GM21381 (cell line): ENCODE data around the gene ZBTB39.

Source experiments
- ATAC-seq: cut with Tn5 transposase; IDR thresholded peaks from one replicate; pipeline ENCODE4 v1.9.1; 2021; ENCODE audit warnings: mild to moderate bottlenecking, moderate library complexity; ENCODE audit not compliant: unreplicated experiment

ZBTB39 gene

DNA sequence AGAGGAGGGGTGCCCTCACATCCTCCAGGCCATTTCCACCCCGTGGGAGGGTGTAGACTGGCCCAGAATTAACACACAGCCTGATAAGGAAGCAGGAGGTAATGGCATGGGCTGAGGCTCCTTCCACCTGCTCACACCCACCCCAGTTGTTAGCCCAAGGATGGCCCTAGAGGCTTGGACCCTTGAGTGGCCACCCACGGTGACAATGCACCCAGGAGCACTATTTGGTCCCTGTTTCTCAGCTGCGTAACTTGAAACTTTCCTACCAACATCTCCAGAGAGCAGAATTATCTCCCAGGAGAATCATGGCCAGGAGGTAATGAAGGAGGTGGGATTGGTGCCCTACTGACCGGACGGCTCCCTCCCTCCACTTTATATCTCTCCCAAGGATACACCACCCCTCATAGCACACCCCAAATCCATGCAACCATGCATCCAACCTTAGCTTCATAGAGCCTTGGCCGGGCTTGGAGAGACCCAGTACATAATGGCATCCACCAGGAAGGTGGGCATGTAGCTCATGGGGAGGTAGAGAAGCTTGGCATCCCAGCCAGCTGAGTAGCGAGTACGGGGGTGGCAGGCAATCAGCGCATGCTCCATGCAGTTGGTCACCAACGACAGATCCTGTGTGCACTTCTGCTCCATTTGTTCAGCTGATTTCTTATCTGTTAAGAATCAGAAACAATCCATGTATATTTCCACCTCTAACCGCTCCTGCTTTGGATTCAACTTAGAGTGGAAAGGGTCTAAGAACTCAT, 54.6 kb downstream of the ZBTB39 start:
- no peak for ATAC-seq

DNA sequence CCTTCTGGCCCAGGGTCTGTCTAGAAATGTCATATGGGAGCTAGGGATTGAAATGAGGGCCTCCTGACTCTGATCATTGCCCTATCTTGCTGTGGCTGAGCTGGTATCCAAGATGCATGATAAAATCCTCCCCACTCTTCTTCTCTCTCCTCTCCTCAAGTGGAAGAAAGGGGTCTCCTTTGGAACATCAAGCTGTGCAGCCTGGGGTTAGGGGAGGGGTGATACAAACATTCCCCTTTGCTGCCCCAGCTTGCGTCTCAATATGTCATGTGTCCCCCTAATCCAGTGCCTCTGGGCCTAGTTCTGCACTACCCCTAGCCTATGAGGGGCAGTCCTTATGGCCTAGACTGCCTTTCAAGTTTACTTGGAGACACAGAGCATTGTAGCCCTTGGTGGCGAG, 57.5 kb downstream of the ZBTB39 start:
- ATAC-seq = no peak
